ENCODE data around the gene RXRG.
A peak's percentile ranks its signal among the peaks of the same experiment; 100 is the strongest.

The RXRG gene

GRCh38 chr1:165355977-165356811 lies 88.7 kb downstream of the RXRG start, which contains the start of gene LMX1A:
TSS of gene LMX1A (minus strand) at chr1:165356715. CDS start at chr1:165355559, 1,156 bp downstream.
- H3K27me3 ChIP-seq (ENCODE audit: control insufficient read depth in 1 of 2, insufficient read depth in 2 of 2, low read length in 2 of 2): peaks cover 76 to 77% of the 10 kb centered on the region in 2 donors

GRCh38 chr1:165355139-165355976 lies 89.6 kb downstream of the RXRG start:
- H3K9me3 ChIP-seq (ENCODE audit: control insufficient read depth in 1 of 2, low read length in 2 of 2): no peaks in the 10 kb centered on the region
- H3K4me3 ChIP-seq (ENCODE audit: low read depth in 1 of 2, low read length in 2 of 2): no peak overlapping the region
- no peak overlapping the region for H3K27ac ChIP-seq (ENCODE audit: low read depth, low read length)
- peaks cover 15 to 17% of the 10 kb centered on the region in 2 donors for H3K4me1 ChIP-seq (ENCODE audit: control insufficient read depth in 1 of 2, insufficient read depth in 2 of 2, low read length in 2 of 2)
- H3K9ac ChIP-seq (ENCODE audit: low read depth in 1 of 2, low read length in 2 of 2): no peak overlapping the region
- no peaks in the 10 kb centered on the region for H3K36me3 ChIP-seq (ENCODE audit: control insufficient read depth in 1 of 2, insufficient read depth in 2 of 2, low read length in 2 of 2)
- H3K27me3 ChIP-seq (ENCODE audit: control insufficient read depth in 1 of 2, insufficient read depth in 2 of 2, low read length in 2 of 2): peaks cover 72 to 78% of the 10 kb centered on the region in 2 donors

More at GRCh38 chr1:165355977-165356811, 88.7 kb downstream of the RXRG start, which contains the start of gene LMX1A:
- Histone ChIP-seq H3K9me3 (ENCODE audit: control insufficient read depth in 1 of 2, low read length in 2 of 2) (no peaks in the 10 kb centered on the region), H3K4me1 (ENCODE audit: control insufficient read depth in 1 of 2, insufficient read depth in 2 of 2, low read length in 2 of 2) (peaks cover 15 to 17% of the 10 kb centered on the region in 2 donors), H3K36me3 (ENCODE audit: control insufficient read depth in 1 of 2, insufficient read depth in 2 of 2, low read length in 2 of 2) (no peaks in the 10 kb centered on the region), H3K9ac (ENCODE audit: low read depth in 1 of 2, low read length in 2 of 2) (no peak within 1 kb of the TSS), H3K4me3 (ENCODE audit: low read depth in 1 of 2, low read length in 2 of 2) (peak within 1 kb of the TSS; percentile 7 to 28), H3K27ac (ENCODE audit: low read depth, low read length) (no peak within 1 kb of the TSS)

- H3K27me3 ChIP-seq (ENCODE audit: control insufficient read depth in 1 of 2, insufficient read depth in 2 of 2, low read length in 2 of 2): peaks cover 67 to 81% of the 10 kb centered on the region in 2 donors
- H3K4me1 ChIP-seq (ENCODE audit: control insufficient read depth in 1 of 2, insufficient read depth in 2 of 2, low read length in 2 of 2): peaks cover 15 to 17% of the 10 kb centered on the region in 2 donors
- H3K27ac ChIP-seq (ENCODE audit: low read depth, low read length): no peak overlapping the region
- H3K36me3 ChIP-seq (ENCODE audit: control insufficient read depth in 1 of 2, insufficient read depth in 2 of 2, low read length in 2 of 2): no peaks in the 10 kb centered on the region
- no peak overlapping the region for H3K9ac ChIP-seq (ENCODE audit: low read depth in 1 of 2, low read length in 2 of 2)
- H3K9me3 ChIP-seq (ENCODE audit: control insufficient read depth in 1 of 2, low read length in 2 of 2): no peaks in the 10 kb centered on the region
- no peak overlapping the region for H3K4me3 ChIP-seq (ENCODE audit: low read depth in 1 of 2, low read length in 2 of 2)
Observed at GRCh38 chr1:165354739-165355138, 90.2 kb downstream of the RXRG start.

GRCh38 chr1:165353731-165354671 lies 90.9 kb downstream of the RXRG start:
- Histone ChIP-seq H3K4me1 (ENCODE audit: control insufficient read depth in 1 of 2, insufficient read depth in 2 of 2, low read length in 2 of 2) (peaks cover 15 to 17% of the 10 kb centered on the region in 2 donors), H3K4me3 (ENCODE audit: low read depth in 1 of 2, low read length in 2 of 2) (peak overlapping the region in 1 of 2 donors; percentile 12), H3K9me3 (ENCODE audit: control insufficient read depth in 1 of 2, low read length in 2 of 2) (no peaks in the 10 kb centered on the region), H3K9ac (ENCODE audit: low read depth in 1 of 2, low read length in 2 of 2) (no peak overlapping the region), H3K27ac (ENCODE audit: low read depth, low read length) (no peak overlapping the region), H3K36me3 (ENCODE audit: control insufficient read depth in 1 of 2, insufficient read depth in 2 of 2, low read length in 2 of 2) (no peaks in the 10 kb centered on the region), H3K27me3 (ENCODE audit: control insufficient read depth in 1 of 2, insufficient read depth in 2 of 2, low read length in 2 of 2) (peaks cover 65 to 88% of the 10 kb centered on the region in 2 donors)

GRCh38 chr1:165352442-165353293 lies 92.3 kb downstream of the RXRG start:
- Histone ChIP-seq H3K27ac (ENCODE audit: low read depth, low read length) (no peak overlapping the region), H3K36me3 (ENCODE audit: control insufficient read depth in 1 of 2, insufficient read depth in 2 of 2, low read length in 2 of 2) (no peaks in the 10 kb centered on the region), H3K27me3 (ENCODE audit: control insufficient read depth in 1 of 2, insufficient read depth in 2 of 2, low read length in 2 of 2) (peaks cover 69 to 93% of the 10 kb centered on the region in 2 donors), H3K4me1 (ENCODE audit: control insufficient read depth in 1 of 2, insufficient read depth in 2 of 2, low read length in 2 of 2) (peaks cover 15 to 17% of the 10 kb centered on the region in 2 donors), H3K9me3 (ENCODE audit: control insufficient read depth in 1 of 2, low read length in 2 of 2) (no peaks in the 10 kb centered on the region), H3K4me3 (ENCODE audit: low read depth in 1 of 2, low read length in 2 of 2) (peak overlapping the region; percentile 64 to 73), H3K9ac (ENCODE audit: low read depth in 1 of 2, low read length in 2 of 2) (no peak overlapping the region)

GRCh38 chr1:165351863-165352441 lies 93.0 kb downstream of the RXRG start:
- Histone ChIP-seq H3K27ac (ENCODE audit: low read depth, low read length) (no peak overlapping the region), H3K36me3 (ENCODE audit: control insufficient read depth in 1 of 2, insufficient read depth in 2 of 2, low read length in 2 of 2) (no peaks in the 10 kb centered on the region), H3K4me1 (ENCODE audit: control insufficient read depth in 1 of 2, insufficient read depth in 2 of 2, low read length in 2 of 2) (peaks cover 15 to 17% of the 10 kb centered on the region in 2 donors), H3K9me3 (ENCODE audit: control insufficient read depth in 1 of 2, low read length in 2 of 2) (no peaks in the 10 kb centered on the region), H3K4me3 (ENCODE audit: low read depth in 1 of 2, low read length in 2 of 2) (peak overlapping the region; percentile 64 to 73), H3K9ac (ENCODE audit: low read depth in 1 of 2, low read length in 2 of 2) (no peak overlapping the region), H3K27me3 (ENCODE audit: control insufficient read depth in 1 of 2, insufficient read depth in 2 of 2, low read length in 2 of 2) (peaks cover 66 to 93% of the 10 kb centered on the region in 2 donors)
